Measurements from ENCODE around the gene FBXO39. TPM values are rescaled to one million over a fixed set of nuclear protein-coding genes. Genes with fewer than 3 reads are reported as not detected.

The FBXO39 gene
- total RNA-seq, 2 donors from 2014 or later = not detected

GRCh38 chr17:6755731-6756184 lies 20.3 kb upstream of the FBXO39 start, which contains the start of gene XAF1:
XAF1 (plus strand) TSS chr17:6756046; CDS start chr17:6756079, 33 bp downstream.
- Histone ChIP-seq H3K27ac (peak within 1 kb of the TSS in 3 of 4 donors; percentile 58 to 63 (median 59)), H3K4me3 (no peak within 1 kb of the TSS), H3K27me3 (no peaks in the 10 kb centered on the region), H3K9me3 (no peaks in the 10 kb centered on the region), H3K36me3 (replicated peaks in 1 of 2; ENCODE audit: insufficient read depth in 1 of 2, low read depth in 2 of 2) (no peaks in the 10 kb centered on the region), H3K4me1 (no peaks in the 10 kb centered on the region)
- TF ChIP-seq, protein P1, sequence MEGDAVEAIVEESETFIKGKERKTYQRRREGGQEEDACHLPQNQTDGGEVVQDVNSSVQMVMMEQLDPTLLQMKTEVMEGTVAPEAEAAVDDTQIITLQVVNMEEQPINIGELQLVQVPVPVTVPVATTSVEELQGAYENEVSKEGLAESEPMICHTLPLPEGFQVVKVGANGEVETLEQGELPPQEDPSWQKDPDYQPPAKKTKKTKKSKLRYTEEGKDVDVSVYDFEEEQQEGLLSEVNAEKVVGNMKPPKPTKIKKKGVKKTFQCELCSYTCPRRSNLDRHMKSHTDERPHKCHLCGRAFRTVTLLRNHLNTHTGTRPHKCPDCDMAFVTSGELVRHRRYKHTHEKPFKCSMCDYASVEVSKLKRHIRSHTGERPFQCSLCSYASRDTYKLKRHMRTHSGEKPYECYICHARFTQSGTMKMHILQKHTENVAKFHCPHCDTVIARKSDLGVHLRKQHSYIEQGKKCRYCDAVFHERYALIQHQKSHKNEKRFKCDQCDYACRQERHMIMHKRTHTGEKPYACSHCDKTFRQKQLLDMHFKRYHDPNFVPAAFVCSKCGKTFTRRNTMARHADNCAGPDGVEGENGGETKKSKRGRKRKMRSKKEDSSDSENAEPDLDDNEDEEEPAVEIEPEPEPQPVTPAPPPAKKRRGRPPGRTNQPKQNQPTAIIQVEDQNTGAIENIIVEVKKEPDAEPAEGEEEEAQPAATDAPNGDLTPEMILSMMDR (IDR thresholded peaks at IDR 0.05) = no peak
- intact Hi-C loops (cut with DNase I) = no loop called here
- DNase-seq = peak in 1 of 4 donors; percentile 27
- WGBS, 2 donors = 52 to 56% methylated on average over 11 to 14 of the region's 14 CpGs
- no peak for ATAC-seq

- Histone ChIP-seq H3K27me3 (no peaks in the 10 kb centered on the region), H3K4me1 (no peaks in the 10 kb centered on the region), H3K36me3 (replicated peaks in 1 of 2; ENCODE audit: insufficient read depth in 1 of 2, low read depth in 2 of 2) (no peaks in the 10 kb centered on the region), H3K9me3 (no peaks in the 10 kb centered on the region), H3K27ac (peak overlapping the region in 1 of 4 donors; percentile 63), H3K4me3 (no peak overlapping the region)
- WGBS, 2 donors = 53 to 59% methylated on average over 11 to 12 of the region's 13 CpGs
- TF ChIP-seq, protein P1 (IDR thresholded peaks at IDR 0.05) = no peak
- TF ChIP-seq POLR2A (IDR thresholded peaks at IDR 0.05) = no peak
- DNase-seq (no peak), ATAC-seq (no peak)
- intact Hi-C loops (cut with DNase I) = no loop called here
Measured at GRCh38 chr17:6756425-6757031, 19.5 kb upstream of the FBXO39 start.

DNA sequence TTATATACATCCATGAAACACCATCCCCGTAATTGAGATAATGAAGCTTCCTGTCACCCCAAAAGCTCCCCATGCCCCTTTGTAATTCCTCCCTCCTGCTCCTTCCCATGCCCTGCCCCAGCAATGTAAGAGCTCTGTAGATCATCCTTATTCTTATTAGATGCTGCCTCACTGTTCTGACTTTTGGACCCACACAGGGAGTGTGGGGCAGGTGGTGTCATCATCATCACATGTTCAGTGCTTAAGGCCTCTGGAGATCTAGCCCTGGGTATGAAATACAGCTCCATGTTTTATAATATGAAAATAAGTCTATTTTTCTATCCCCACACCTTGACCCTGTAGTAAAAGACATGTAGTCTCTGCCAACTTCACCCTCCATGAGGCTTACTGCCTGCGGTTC lies 18.3 kb upstream of the FBXO39 start:
- no peak for ATAC-seq
- no peak for TF ChIP-seq POLR2A (IDR thresholded peaks at IDR 0.05)
- no peaks in the 10 kb centered on the region for H3K36me3 ChIP-seq (replicated peaks in 1 of 2; ENCODE audit: insufficient read depth in 1 of 2, low read depth in 2 of 2)
- intact Hi-C loops (cut with DNase I) = no loop called here
- no peaks in the 10 kb centered on the region for H3K4me1 ChIP-seq
- H3K27me3 ChIP-seq = no peaks in the 10 kb centered on the region
- H3K4me3 ChIP-seq = no peak overlapping the region
- no peak for DNase-seq
- no peak overlapping the region for H3K27ac ChIP-seq
- 90 to 93% methylated on average over 2 of the region's 2 CpGs for WGBS, 2 donors
- H3K9me3 ChIP-seq = no peaks in the 10 kb centered on the region

DNA sequence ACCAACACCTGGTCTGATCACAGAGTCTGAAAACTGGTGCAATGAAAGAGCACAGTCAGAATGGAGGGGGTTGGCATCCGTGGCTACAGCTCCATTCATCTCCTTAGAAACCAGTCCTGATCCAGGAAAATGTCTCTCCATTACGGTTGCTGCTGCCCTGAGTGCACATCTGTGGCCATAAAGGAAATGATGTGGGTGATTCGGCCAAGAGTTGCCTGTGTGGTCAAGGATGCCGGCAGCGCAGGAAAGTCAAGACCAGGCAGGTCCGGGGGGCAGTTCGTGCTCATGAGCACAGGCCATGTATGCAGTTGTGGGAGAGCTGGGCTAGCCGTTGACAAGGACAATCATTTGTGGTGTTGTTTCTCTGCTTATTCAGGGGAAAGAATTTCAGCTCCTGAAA lies 14.2 kb upstream of the FBXO39 start:
- no peak for DNase-seq
- H3K9me3 ChIP-seq = no peaks in the 10 kb centered on the region
- H3K27me3 ChIP-seq = no peaks in the 10 kb centered on the region
- no peak for TF ChIP-seq POLR2A (IDR thresholded peaks at IDR 0.05)
- TF ChIP-seq, protein P1 (IDR thresholded peaks at IDR 0.05) = no peak
- H3K27ac ChIP-seq = no peak overlapping the region
- 71 to 74% methylated on average over 8 of the region's 8 CpGs for WGBS, 2 donors
- no peaks in the 10 kb centered on the region for H3K4me1 ChIP-seq
- no peak for ATAC-seq
- no peaks in the 10 kb centered on the region for H3K36me3 ChIP-seq (replicated peaks in 1 of 2; ENCODE audit: insufficient read depth in 1 of 2, low read depth in 2 of 2)
- H3K4me3 ChIP-seq = no peak overlapping the region
- intact Hi-C loops (cut with DNase I) = no loop called here

DNA sequence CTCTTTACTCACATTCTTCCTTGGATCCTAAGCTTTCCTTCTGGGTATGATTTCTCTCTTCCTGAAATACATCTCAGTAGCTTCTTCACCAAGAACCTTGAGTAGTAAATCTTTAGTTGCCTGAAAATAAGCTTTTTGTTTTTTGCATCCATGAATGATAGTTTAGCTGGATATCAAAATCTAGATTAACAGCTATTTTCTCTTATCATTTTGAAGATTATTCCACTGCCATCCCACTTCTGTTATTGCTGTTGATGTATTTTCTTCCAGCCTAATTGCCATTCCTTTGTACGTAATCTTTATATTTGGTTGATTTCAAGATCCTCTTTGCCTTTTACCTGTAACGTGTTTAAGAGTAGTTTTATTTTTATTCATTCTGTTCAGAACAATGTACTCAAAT lies 7.6 kb upstream of the FBXO39 start:
- no peaks in the 10 kb centered on the region for H3K4me1 ChIP-seq
- H3K27me3 ChIP-seq = no peaks in the 10 kb centered on the region
- H3K36me3 ChIP-seq (replicated peaks in 1 of 2; ENCODE audit: insufficient read depth in 1 of 2, low read depth in 2 of 2) = no peaks in the 10 kb centered on the region
- H3K27ac ChIP-seq = no peak overlapping the region
- no peak for TF ChIP-seq POLR2A (IDR thresholded peaks at IDR 0.05)
- TF ChIP-seq, protein P1 (IDR thresholded peaks at IDR 0.05) = no peak
- no peak for DNase-seq
- H3K4me3 ChIP-seq = no peak overlapping the region
- intact Hi-C loops (cut with DNase I) = no loop called here
- peaks cover 0 to 5% (median 2%) of the 10 kb centered on the region in 3 donors for H3K9me3 ChIP-seq
- 86 to 87% methylated on average over 2 of the region's 2 CpGs for WGBS, 2 donors
- no peak for ATAC-seq

Measured in body of pancreas (tissue), 4 donors.